Activated naive CD4-positive, alpha-beta T cell treated with anti-CD3 and anti-CD28 coated beads, Interleukin-2, amount 10 ng/mL, durations not matched to agents 7 days and 5 days (primary cell): ENCODE results near the gene NKD1.

Experiments used
- CTCF ChIA-PET: fragments of 350-600 bp; sonication (Branson Sonifier 250); formaldehyde crosslinking; loops from one replicate; lab custom pipeline; 2021; ENCODE audit warnings: antibody characterized with exemption; lab: Charles Lee
- DNase-seq: peaks from one replicate; pipeline ENCODE4 v3.0.0-alpha.2; 2020
- H3K27ac Mint-ChIP-seq: one replicate; pipeline ENCODE4 v1.8.0; 2021; ENCODE audit warnings: mild to moderate bottlenecking, moderate library complexity, mixed read lengths
- H3K27me3 Mint-ChIP-seq: one replicate; pipeline ENCODE4 v1.8.0; 2021; ENCODE audit warnings: mild to moderate bottlenecking, mixed read lengths
- H3K36me3 Mint-ChIP-seq: one replicate; pipeline ENCODE4 v1.8.0; 2021; ENCODE audit warnings: mixed read lengths
- H3K4me1 Mint-ChIP-seq: one replicate; pipeline ENCODE4 v1.8.0; 2021; ENCODE audit warnings: mixed read lengths
- H3K4me3 Mint-ChIP-seq: one replicate; pipeline ENCODE4 v1.8.0; 2021; ENCODE audit warnings: mild to moderate bottlenecking, moderate library complexity, mixed read lengths
- H3K9me3 Mint-ChIP-seq: one replicate; pipeline ENCODE4 v1.8.0; 2021; ENCODE audit warnings: mixed read lengths

The NKD1 gene

GRCh38 chr16:50613281-50613963 is 65.2 kb downstream of the NKD1 start:
- CTCF ChIA-PET: interaction anchor here (1.3 to 2.7 kb wide), 2 partner anchors 14 to 54 kb away, joined by 3 to 9 read pairs; no protein-coding TSS in a partner anchor
- H3K27ac Mint-ChIP-seq: no peak overlapping the region

GRCh38 chr16:50613964-50614474 is 65.8 kb downstream of the NKD1 start:
- peaks cover 4% of the 10 kb centered on the region for H3K27me3 Mint-ChIP-seq
- H3K36me3 Mint-ChIP-seq: no peaks in the 10 kb centered on the region
- no peak for DNase-seq
- H3K4me1 Mint-ChIP-seq: peaks cover 18% of the 10 kb centered on the region
- no peak overlapping the region for H3K27ac Mint-ChIP-seq
- CTCF ChIA-PET: interaction anchor here (1.3 to 2.7 kb wide), 2 partner anchors 13 to 53 kb away, joined by 3 to 9 read pairs; no protein-coding TSS in a partner anchor
- no peaks in the 10 kb centered on the region for H3K9me3 Mint-ChIP-seq
- H3K4me3 Mint-ChIP-seq: no peak overlapping the region

More at GRCh38 chr16:50613281-50613963, 65.2 kb downstream of the NKD1 start:
- Mint-ChIP-seq H3K9me3 (no peaks in the 10 kb centered on the region), H3K4me1 (peaks cover 18% of the 10 kb centered on the region), H3K36me3 (no peaks in the 10 kb centered on the region), H3K27me3 (peaks cover 4% of the 10 kb centered on the region), H3K4me3 (no peak overlapping the region)
- no peak for DNase-seq

GRCh38 chr16:50614955-50615724 is 66.9 kb downstream of the NKD1 start:
- Mint-ChIP-seq H3K4me1 (peaks cover 18% of the 10 kb centered on the region), H3K4me3 (no peak overlapping the region), H3K27ac (no peak overlapping the region), H3K27me3 (peaks cover 4% of the 10 kb centered on the region), H3K9me3 (no peaks in the 10 kb centered on the region), H3K36me3 (no peaks in the 10 kb centered on the region)
- CTCF ChIA-PET: interaction anchor here (1.3 to 2.7 kb wide), 2 partner anchors 12 to 52 kb away, joined by 3 to 9 read pairs; no protein-coding TSS in a partner anchor
- no peak for DNase-seq

- Mint-ChIP-seq H3K9me3 (no peaks in the 10 kb centered on the region), H3K27me3 (peaks cover 4% of the 10 kb centered on the region), H3K27ac (no peak overlapping the region), H3K4me1 (peaks cover 16% of the 10 kb centered on the region), H3K36me3 (no peaks in the 10 kb centered on the region), H3K4me3 (no peak overlapping the region)
- DNase-seq: no peak
- CTCF ChIA-PET: interaction anchor here (2.7 kb wide), 1 partner anchor 12 kb away, joined by 9 read pairs; no protein-coding TSS in a partner anchor
Measured at GRCh38 chr16:50615891-50616290, 67.7 kb downstream of the NKD1 start.

- Mint-ChIP-seq H3K4me1 (peaks cover 16% of the 10 kb centered on the region), H3K27ac (no peak overlapping the region), H3K9me3 (no peaks in the 10 kb centered on the region), H3K4me3 (no peak overlapping the region), H3K27me3 (peaks cover 4% of the 10 kb centered on the region), H3K36me3 (no peaks in the 10 kb centered on the region)
- CTCF ChIA-PET: interaction anchor here (1.6 kb wide), 1 partner anchor 11 kb away, joined by 8 read pairs; no protein-coding TSS in a partner anchor
- DNase-seq: no peak
Measured at GRCh38 chr16:50616386-50616785, 68.2 kb downstream of the NKD1 start.

GRCh38 chr16:50616883-50617645 is 68.9 kb downstream of the NKD1 start:
- no peaks in the 10 kb centered on the region for H3K36me3 Mint-ChIP-seq
- H3K4me1 Mint-ChIP-seq: peaks cover 12% of the 10 kb centered on the region
- no peak overlapping the region for H3K27ac Mint-ChIP-seq
- H3K4me3 Mint-ChIP-seq: no peak overlapping the region
- no peaks in the 10 kb centered on the region for H3K9me3 Mint-ChIP-seq
- no peak for DNase-seq
- CTCF ChIA-PET: interaction anchor here (1.6 kb wide), 1 partner anchor 10 kb away, joined by 8 read pairs; no protein-coding TSS in a partner anchor
- H3K27me3 Mint-ChIP-seq: peaks cover 4% of the 10 kb centered on the region

GRCh38 chr16:50617646-50618184 is 69.5 kb downstream of the NKD1 start:
- no peak for DNase-seq
- no peaks in the 10 kb centered on the region for H3K36me3 Mint-ChIP-seq
- H3K9me3 Mint-ChIP-seq: no peaks in the 10 kb centered on the region
- peaks cover 2% of the 10 kb centered on the region for H3K27me3 Mint-ChIP-seq
- H3K4me3 Mint-ChIP-seq: no peak overlapping the region
- H3K27ac Mint-ChIP-seq: no peak overlapping the region
- CTCF ChIA-PET: interaction anchor here (1.6 kb wide), 1 partner anchor 10 kb away, joined by 8 read pairs; no protein-coding TSS in a partner anchor
- peaks cover 12% of the 10 kb centered on the region for H3K4me1 Mint-ChIP-seq

- no peaks in the 10 kb centered on the region for H3K9me3 Mint-ChIP-seq
- H3K4me1 Mint-ChIP-seq: peaks cover 14% of the 10 kb centered on the region
- CTCF ChIA-PET: interaction anchor here (0.6 to 1.7 kb wide), 3 partner anchors 9 to 1991 kb away, joined by 3 to 6 read pairs (median 3); no protein-coding TSS in a partner anchor
- no peaks in the 10 kb centered on the region for H3K36me3 Mint-ChIP-seq
- H3K27ac Mint-ChIP-seq: no peak overlapping the region
- no peaks in the 10 kb centered on the region for H3K27me3 Mint-ChIP-seq
- no peak for DNase-seq
- no peak overlapping the region for H3K4me3 Mint-ChIP-seq
Measured at GRCh38 chr16:50618238-50618918, 70.2 kb downstream of the NKD1 start.

GRCh38 chr16:50619702-50620491 is 71.7 kb downstream of the NKD1 start:
- Mint-ChIP-seq H3K4me3 (no peak overlapping the region), H3K27me3 (no peaks in the 10 kb centered on the region), H3K9me3 (no peaks in the 10 kb centered on the region), H3K27ac (no peak overlapping the region), H3K36me3 (no peaks in the 10 kb centered on the region), H3K4me1 (peaks cover 23% of the 10 kb centered on the region)
- CTCF ChIA-PET: interaction anchor here (1.7 kb wide), 1 partner anchor 8 kb away, joined by 6 read pairs; no protein-coding TSS in a partner anchor
- DNase-seq: no peak

GRCh38 chr16:50620646-50621451 is 72.7 kb downstream of the NKD1 start:
- no peak for DNase-seq
- H3K4me3 Mint-ChIP-seq: no peak overlapping the region
- H3K4me1 Mint-ChIP-seq: peaks cover 23% of the 10 kb centered on the region
- H3K27me3 Mint-ChIP-seq: no peaks in the 10 kb centered on the region
- H3K36me3 Mint-ChIP-seq: no peaks in the 10 kb centered on the region
- CTCF ChIA-PET: no interaction called here
- H3K27ac Mint-ChIP-seq: no peak overlapping the region
- no peaks in the 10 kb centered on the region for H3K9me3 Mint-ChIP-seq

GRCh38 chr16:50621452-50621792 is 73.2 kb downstream of the NKD1 start:
- H3K36me3 Mint-ChIP-seq: no peaks in the 10 kb centered on the region
- no peak overlapping the region for H3K4me3 Mint-ChIP-seq
- H3K27me3 Mint-ChIP-seq: peaks cover 3% of the 10 kb centered on the region
- no peak overlapping the region for H3K27ac Mint-ChIP-seq
- no peaks in the 10 kb centered on the region for H3K9me3 Mint-ChIP-seq
- CTCF ChIA-PET: no interaction called here
- DNase-seq: no peak
- H3K4me1 Mint-ChIP-seq: peaks cover 27% of the 10 kb centered on the region

GRCh38 chr16:50622029-50622428 is 73.8 kb downstream of the NKD1 start:
- Mint-ChIP-seq H3K9me3 (no peaks in the 10 kb centered on the region), H3K27me3 (peaks cover 3% of the 10 kb centered on the region), H3K36me3 (no peaks in the 10 kb centered on the region), H3K4me1 (peaks cover 29% of the 10 kb centered on the region), H3K4me3 (no peak overlapping the region), H3K27ac (no peak overlapping the region)
- CTCF ChIA-PET: interaction anchor here (0.8 kb wide), 1 partner anchor 184 kb away, joined by 3 read pairs; no protein-coding TSS in a partner anchor
- no peak for DNase-seq
